Neural cell (in vitro differentiated cells): ENCODE measurements around the gene SMIM1. TPM values are rescaled to one million over a fixed set of nuclear protein-coding genes. Genes with fewer than 3 reads are reported as not detected.

ENCODE experiments used
- H2AFZ ChIP-seq: fragments of 200-600, 300-800 bp; sonication (generic), shearing (Covaris generic); 2 replicates; pipeline ENCODE4 v1.6.0; 2014; ENCODE audit warnings: low read depth, mild to moderate bottlenecking, antibody characterized with exemption, low read length, moderate library complexity
- H3F3A ChIP-seq: fragments of 200-600 bp; shearing (Covaris generic); 2 replicates; pipeline ENCODE4 v1.6.1; 2016; ENCODE audit warnings: mild to moderate bottlenecking, moderate library complexity, mixed read lengths, antibody characterized with exemption, low read length; ENCODE audit not compliant: insufficient read depth, poor library complexity, severe bottlenecking
- H3K27ac ChIP-seq: fragments of 200-600, 300-800 bp; sonication (generic), shearing (Covaris generic); 2 replicates; pipeline ENCODE4 v1.5.1; 2014; ENCODE audit warnings: mild to moderate bottlenecking, low read length, moderate library complexity
- H3K27me3 ChIP-seq: fragments of 300-800, 200-600 bp; sonication (generic), shearing (Covaris generic); 2 replicates; pipeline ENCODE4 v1.6.0; 2014; ENCODE audit warnings: mild to moderate bottlenecking, low read depth, low read length, moderate library complexity; ENCODE audit not compliant: insufficient read depth
- H3K36me3 ChIP-seq: fragments of 300-800, 200-600 bp; sonication (generic), shearing (Covaris generic); 2 replicates; pipeline ENCODE4 v1.5.1; 2014; ENCODE audit warnings: mild to moderate bottlenecking, antibody characterized with exemption, low read length, moderate library complexity; ENCODE audit not compliant: insufficient read depth
- H3K4me2 ChIP-seq: fragments of 300-800, 200-600 bp; sonication (generic), shearing (Covaris generic); 2 replicates; pipeline ENCODE4 v1.6.0; 2014; ENCODE audit warnings: mild to moderate bottlenecking, low read length
- H3K4me3 ChIP-seq: fragments of 300-800, 200-600 bp; sonication (generic), shearing (Covaris generic); 2 replicates; pipeline ENCODE4 v1.5.1; 2014; ENCODE audit warnings: mild to moderate bottlenecking, low read length, moderate library complexity
- H3K79me2 ChIP-seq: fragments of 200-600 bp; shearing (Covaris generic); replicated peaks from 2 replicates; pipeline ENCODE4 v1.6.0; 2014; ENCODE audit warnings: mild to moderate bottlenecking, low read length, moderate library complexity; ENCODE audit not compliant: insufficient read depth
- H3K9ac ChIP-seq: fragments of 300-800, 200-600 bp; sonication (generic), shearing (Covaris generic); 2 replicates; pipeline ENCODE4 v1.6.1; 2016; ENCODE audit warnings: mild to moderate bottlenecking, low read length, mixed read lengths
- H3K9me2 ChIP-seq: fragments of 200-600 bp; shearing (Covaris generic); 2 replicates; pipeline ENCODE4 v1.6.1; 2016; ENCODE audit warnings: mild to moderate bottlenecking, low read length, mixed read lengths; ENCODE audit not compliant: insufficient read depth
- H3K9me3 ChIP-seq: fragments of 200-600, 300-800 bp; sonication (generic), shearing (Covaris generic); 2 replicates; pipeline ENCODE4 v1.6.1; 2016; ENCODE audit warnings: mild to moderate bottlenecking, mixed run types, low read length, moderate library complexity, mixed read lengths
- H4K20me1 ChIP-seq: fragments of 200-600 bp; shearing (Covaris generic); 2 replicates; pipeline ENCODE4 v1.6.1; 2016; ENCODE audit warnings: mild to moderate bottlenecking, mixed run types; ENCODE audit not compliant: insufficient read depth
- CTCF ChIP-seq: fragments of 450-650 bp; IDR thresholded peaks from 2 replicates; pipeline ENCODE4 v1.5.1; 2014; ENCODE audit warnings: antibody characterized with exemption, mild to moderate bottlenecking, moderate library complexity; ENCODE audit not compliant: poor library complexity, severe bottlenecking
- EP300 ChIP-seq: fragments of 450-650 bp; conservative IDR thresholded peaks from 2 replicates; pipeline ENCODE4 v1.6.1; 2014; ENCODE audit warnings: antibody characterized with exemption, mild to moderate bottlenecking, moderate library complexity; ENCODE audit not compliant: poor library complexity, severe bottlenecking
- EZH2 ChIP-seq: fragments of 200-600, 300-800 bp; shearing (Covaris generic), sonication (generic); IDR thresholded peaks from 2 replicates; pipeline ENCODE4 v1.6.1; 2014; ENCODE audit warnings: antibody characterized with exemption, low read length, borderline replicate concordance, mild to moderate bottlenecking; ENCODE audit not compliant: insufficient read depth, poor library complexity, severe bottlenecking
- MXI1 ChIP-seq: fragments of 450-650 bp; conservative IDR thresholded peaks from 2 replicates; pipeline ENCODE4 v1.6.1; 2014; ENCODE audit warnings: antibody characterized with exemption, mild to moderate bottlenecking; ENCODE audit not compliant: poor library complexity, severe bottlenecking
- POLR2AphosphoS5 ChIP-seq: IDR thresholded peaks from 2 replicates; pipeline ENCODE4 v1.6.1; 2012
- RAD21 ChIP-seq: fragments of 450-650 bp; conservative IDR thresholded peaks from 2 replicates; pipeline ENCODE4 v1.6.1; 2014; ENCODE audit warnings: antibody characterized with exemption, mild to moderate bottlenecking, moderate library complexity
- REST ChIP-seq: IDR thresholded peaks from 2 replicates; pipeline ENCODE4 v1.6.1; 2012; ENCODE audit warnings: borderline replicate concordance
- SMC3 ChIP-seq: fragments of 450-650 bp; conservative IDR thresholded peaks from 2 replicates; pipeline ENCODE4 v1.6.1; 2014; ENCODE audit warnings: antibody characterized with exemption, mild to moderate bottlenecking, moderate library complexity; ENCODE audit not compliant: poor library complexity
- TAF1 ChIP-seq: IDR thresholded peaks from 2 replicates; pipeline ENCODE4 v1.6.1; 2012; ENCODE audit warnings: low read depth
- polyA plus RNA-seq: library from polyadenylated mRNA; depleted of rRNA; stranded (reverse); fragments of >200 nt; gene quantifications from 2 replicates; pipeline ENCODE4 v1.2.3, GENCODE V29; 2014

Gene SMIM1
- polyA plus RNA-seq, 1 donor from 2014 or later, result not detected

GRCh38 chr1:3735688-3736087 is 36.9 kb upstream of the SMIM1 start:
- H3K9me2 ChIP-seq, result no peaks in the 10 kb centered on the region
- no peaks in the 10 kb centered on the region for H3K36me3 ChIP-seq
- no peak for TF ChIP-seq MXI1
- no peak overlapping the region for H3K9ac ChIP-seq
- no peaks in the 10 kb centered on the region for H3K27me3 ChIP-seq
- H3F3A ChIP-seq, result no peaks in the 10 kb centered on the region
- no peak overlapping the region for H3K4me2 ChIP-seq
- H2AFZ ChIP-seq, result no peak overlapping the region
- no peaks in the 10 kb centered on the region for H3K79me2 ChIP-seq
- H3K4me3 ChIP-seq, result no peak overlapping the region
- no peaks in the 10 kb centered on the region for H4K20me1 ChIP-seq
- no peaks in the 10 kb centered on the region for H3K9me3 ChIP-seq
- no peak overlapping the region for H3K27ac ChIP-seq

- Histone ChIP-seq H3K9me2 (no peaks in the 10 kb centered on the region), H3K9me3 (no peaks in the 10 kb centered on the region), H3K36me3 (no peaks in the 10 kb centered on the region), H3K27me3 (no peaks in the 10 kb centered on the region), H4K20me1 (no peaks in the 10 kb centered on the region), H3K4me2 (no peak overlapping the region), H3K9ac (no peak overlapping the region), H3F3A (no peaks in the 10 kb centered on the region), H3K4me3 (no peak overlapping the region), H3K79me2 (no peaks in the 10 kb centered on the region), H3K27ac (no peak overlapping the region), H2AFZ (no peak overlapping the region)
- TF ChIP-seq MXI1 (no peak), REST (no peak), POLR2AphosphoS5 (no peak), RAD21 (no peak), CTCF (no peak), EZH2 (no peak), TAF1 (no peak), SMC3 (no peak), EP300 (no peak)
Measured at GRCh38 chr1:3736131-3736561, 36.4 kb upstream of the SMIM1 start.

- Histone ChIP-seq H3K36me3 (no peaks in the 10 kb centered on the region), H3K9ac (no peak overlapping the region), H3K79me2 (no peaks in the 10 kb centered on the region), H2AFZ (no peak overlapping the region), H3K9me2 (no peaks in the 10 kb centered on the region), H3K4me3 (no peak overlapping the region), H3K27ac (no peak overlapping the region), H3K27me3 (no peaks in the 10 kb centered on the region), H3K9me3 (no peaks in the 10 kb centered on the region), H3K4me2 (no peak overlapping the region), H3F3A (no peaks in the 10 kb centered on the region), H4K20me1 (no peaks in the 10 kb centered on the region)
- TF ChIP-seq CTCF (no peak), EP300 (no peak), SMC3 (no peak), POLR2AphosphoS5 (no peak), REST (no peak), MXI1 (no peak), TAF1 (no peak), EZH2 (no peak), RAD21 (no peak)
Measured at GRCh38 chr1:3736708-3737107, 35.8 kb upstream of the SMIM1 start.
